ENCODE measurements around the gene IMP4.

GRCh38 chr2:130390460-130391057 is 47.9 kb downstream of the IMP4 start:
- TF ChIP-seq, protein P1, sequence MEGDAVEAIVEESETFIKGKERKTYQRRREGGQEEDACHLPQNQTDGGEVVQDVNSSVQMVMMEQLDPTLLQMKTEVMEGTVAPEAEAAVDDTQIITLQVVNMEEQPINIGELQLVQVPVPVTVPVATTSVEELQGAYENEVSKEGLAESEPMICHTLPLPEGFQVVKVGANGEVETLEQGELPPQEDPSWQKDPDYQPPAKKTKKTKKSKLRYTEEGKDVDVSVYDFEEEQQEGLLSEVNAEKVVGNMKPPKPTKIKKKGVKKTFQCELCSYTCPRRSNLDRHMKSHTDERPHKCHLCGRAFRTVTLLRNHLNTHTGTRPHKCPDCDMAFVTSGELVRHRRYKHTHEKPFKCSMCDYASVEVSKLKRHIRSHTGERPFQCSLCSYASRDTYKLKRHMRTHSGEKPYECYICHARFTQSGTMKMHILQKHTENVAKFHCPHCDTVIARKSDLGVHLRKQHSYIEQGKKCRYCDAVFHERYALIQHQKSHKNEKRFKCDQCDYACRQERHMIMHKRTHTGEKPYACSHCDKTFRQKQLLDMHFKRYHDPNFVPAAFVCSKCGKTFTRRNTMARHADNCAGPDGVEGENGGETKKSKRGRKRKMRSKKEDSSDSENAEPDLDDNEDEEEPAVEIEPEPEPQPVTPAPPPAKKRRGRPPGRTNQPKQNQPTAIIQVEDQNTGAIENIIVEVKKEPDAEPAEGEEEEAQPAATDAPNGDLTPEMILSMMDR (IDR thresholded peaks at IDR 0.05), result no peak
- TF ChIP-seq POLR2A (IDR thresholded peaks at IDR 0.05), result no peak

Data from breast epithelium (tissue), 3 donors.